HFF-Myc (cell line): ENCODE results near the gene NCOA3.

Experiments
- DNase-seq: peaks from one replicate; pipeline ENCODE4 v3.0.0-alpha.2; 2011; ENCODE audit warnings: low read depth; ENCODE audit errors: extremely low read depth
- H3K4me3 ChIP-seq: replicated peaks from 2 replicates; pipeline ENCODE4 v1.5.1; 2011; ENCODE audit warnings: low read depth, mild to moderate bottlenecking, control low read depth, low read length
- CTCF ChIP-seq: IDR thresholded peaks from 2 replicates; pipeline ENCODE4 v1.5.1; 2012; ENCODE audit warnings: mild to moderate bottlenecking, low read depth, low read length, control low read depth; ENCODE audit errors: missing control alignments

NCOA3 gene

DNA sequence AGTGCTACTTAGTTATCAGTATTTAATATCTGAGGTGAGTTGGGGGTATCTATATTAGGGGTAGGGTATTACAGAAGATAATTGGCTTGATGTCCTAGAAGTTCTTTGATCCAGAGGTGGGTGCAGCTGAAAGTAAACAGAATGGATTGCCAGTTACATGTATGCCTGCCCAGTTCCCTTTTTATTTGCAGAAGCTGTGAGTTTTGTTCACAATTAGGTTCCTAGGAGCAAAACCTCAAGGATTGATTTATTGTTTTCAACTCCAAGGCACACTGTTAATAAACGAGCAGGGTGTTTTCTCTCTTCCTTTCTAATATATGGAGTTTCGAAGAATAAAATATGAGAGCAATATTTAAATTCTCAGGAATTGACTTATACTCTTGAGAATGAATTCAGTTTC is 154.6 kb downstream of the NCOA3 start:
- TF ChIP-seq CTCF: no peak
- no peak overlapping the region for H3K4me3 ChIP-seq
- no peak for DNase-seq

GRCh38 chr20:47659904-47660601 is 158.4 kb downstream of the NCOA3 start:
- TF ChIP-seq CTCF: no peak
- no peak for DNase-seq

GRCh38 chr20:47660602-47660905 is 158.9 kb downstream of the NCOA3 start:
- TF ChIP-seq CTCF: no peak
- DNase-seq: no peak
- no peak overlapping the region for H3K4me3 ChIP-seq

More at GRCh38 chr20:47659904-47660601, 158.4 kb downstream of the NCOA3 start:
- no peak overlapping the region for H3K4me3 ChIP-seq

DNA sequence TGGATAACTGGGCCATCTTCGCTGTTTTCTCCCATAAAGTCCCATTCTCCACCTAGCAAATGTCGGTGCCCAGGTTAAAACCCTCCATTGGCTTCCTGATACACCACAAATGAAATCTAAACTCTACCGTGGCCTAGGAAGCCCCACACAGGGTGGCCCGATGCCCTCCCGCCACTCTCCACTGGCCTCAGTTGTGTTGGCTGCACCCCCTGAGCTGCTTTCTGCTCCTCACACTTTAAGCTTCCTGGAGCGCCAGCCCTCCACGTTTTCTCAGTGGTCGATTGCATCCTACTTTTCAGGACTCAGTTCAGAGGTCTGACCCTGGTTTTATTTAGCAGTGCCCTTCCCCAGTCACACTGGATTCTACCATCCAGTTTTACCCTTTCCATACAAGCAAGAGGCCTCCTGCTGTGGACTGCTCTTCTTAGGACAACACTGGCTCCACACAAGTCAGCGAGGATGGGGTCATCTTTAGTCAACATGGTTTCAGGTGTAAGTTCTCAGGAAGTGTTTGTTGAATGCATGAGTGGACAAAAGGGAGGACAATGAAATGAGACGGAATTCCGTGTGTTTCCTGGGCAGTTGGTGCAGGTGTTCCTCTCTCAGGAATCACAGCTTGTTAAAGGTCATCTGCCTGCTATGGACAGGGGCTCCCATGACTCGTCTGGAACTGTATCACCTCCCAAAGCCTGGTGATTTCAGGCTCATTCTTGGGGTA is 159.5 kb downstream of the NCOA3 start:
- TF ChIP-seq CTCF: no peak
- no peak overlapping the region for H3K4me3 ChIP-seq
- DNase-seq: no peak

- no peak for TF ChIP-seq CTCF
- no peak for DNase-seq
- no peak overlapping the region for H3K4me3 ChIP-seq
These were observed 160.0 kb downstream of the NCOA3 start for GRCh38 chr20:47661714-47662113.

DNA sequence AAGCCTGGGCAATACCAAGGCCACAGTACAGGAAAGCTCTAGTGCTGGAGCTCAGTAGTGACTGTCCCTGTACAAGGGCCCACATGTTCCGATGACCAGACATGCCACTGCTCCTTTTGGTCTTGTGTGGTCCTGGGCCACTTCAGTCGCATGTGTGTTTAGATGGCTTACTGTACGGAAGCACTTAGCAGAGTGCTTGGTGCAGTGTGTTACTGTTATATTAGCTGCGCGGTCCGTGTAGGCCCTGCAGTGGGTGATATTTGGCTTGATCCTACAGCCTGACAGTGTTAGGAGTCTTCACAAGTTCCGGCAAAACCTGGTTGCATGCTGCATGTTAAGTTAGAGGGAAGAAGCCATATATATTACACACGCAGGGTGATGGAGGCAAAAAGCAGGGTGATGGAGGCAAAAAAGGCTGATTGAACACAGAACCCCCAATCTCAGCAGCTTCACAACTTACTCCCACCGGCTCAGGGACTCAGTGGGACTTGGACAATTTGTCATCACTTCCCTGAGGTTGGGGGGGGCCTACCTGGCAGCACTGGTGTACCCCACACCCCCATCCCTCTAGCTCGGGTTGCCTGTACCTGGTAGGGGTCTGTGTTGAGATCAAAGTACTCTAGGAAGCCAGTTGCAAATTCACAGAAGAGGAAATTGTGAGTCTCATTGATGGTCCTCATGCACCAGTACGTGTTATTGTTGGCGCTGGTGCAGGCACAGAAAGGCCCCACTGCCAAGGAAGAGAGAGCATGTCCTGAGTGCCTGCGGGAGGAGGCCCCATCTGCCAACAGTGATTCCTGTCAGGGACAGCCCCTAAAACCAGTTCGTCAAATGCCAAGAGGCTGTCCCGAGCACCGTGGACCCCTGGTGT is 161.0 kb downstream of the NCOA3 start:
- TF ChIP-seq CTCF: no peak
- H3K4me3 ChIP-seq: no peak overlapping the region
- DNase-seq: no peak
